Fibroblast of mammary gland (primary cell): ENCODE data around the gene CLMN.

Experiments
- DNase-seq: peaks from one replicate; pipeline ENCODE4 v3.0.0-alpha.2; 2010; ENCODE audit warnings: low read depth
- H3K4me3 ChIP-seq: 2 replicates; pipeline ENCODE4 v1.5.1; 2011; ENCODE audit warnings: low read depth, mild to moderate bottlenecking, low read length, moderate library complexity; ENCODE audit not compliant: control insufficient read depth
- CTCF ChIP-seq: conservative IDR thresholded peaks from 2 replicates; pipeline ENCODE4 v1.5.1; 2011; ENCODE audit warnings: low read depth, low read length, inconsistent platforms; ENCODE audit not compliant: control insufficient read depth, insufficient read depth

The CLMN gene

DNA sequence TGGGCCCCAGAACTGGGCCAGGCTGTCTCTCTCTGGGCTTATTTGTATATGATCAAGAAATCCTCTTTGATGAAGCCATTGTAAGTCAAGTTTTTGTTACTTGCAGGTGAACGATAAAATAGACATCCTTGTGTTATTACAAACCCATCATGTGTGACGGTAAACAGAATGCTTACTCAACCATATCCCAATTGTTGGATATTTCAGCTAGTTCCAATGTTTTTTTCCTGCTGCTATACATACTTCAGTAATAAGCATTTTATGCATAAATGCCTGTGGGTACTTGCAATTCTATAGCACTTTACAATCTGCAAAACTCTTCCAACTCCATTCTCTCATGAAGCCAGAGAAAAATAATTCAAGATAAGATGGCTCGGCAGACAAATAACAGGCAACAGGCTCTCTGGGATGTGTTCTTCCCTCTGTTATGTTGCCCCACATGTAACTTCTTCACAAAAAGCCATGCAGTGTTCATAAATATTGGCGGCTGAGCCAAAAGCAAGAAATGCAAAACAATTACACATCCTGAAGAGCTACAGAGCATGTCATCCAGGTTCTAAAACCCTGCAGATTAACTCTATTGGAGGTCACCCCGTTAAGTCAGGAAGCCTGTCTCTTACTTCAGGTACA is 69.5 kb downstream of the CLMN start:
- no peak for DNase-seq
- no peak for TF ChIP-seq CTCF
- H3K4me3 ChIP-seq: no peak overlapping the region

DNA sequence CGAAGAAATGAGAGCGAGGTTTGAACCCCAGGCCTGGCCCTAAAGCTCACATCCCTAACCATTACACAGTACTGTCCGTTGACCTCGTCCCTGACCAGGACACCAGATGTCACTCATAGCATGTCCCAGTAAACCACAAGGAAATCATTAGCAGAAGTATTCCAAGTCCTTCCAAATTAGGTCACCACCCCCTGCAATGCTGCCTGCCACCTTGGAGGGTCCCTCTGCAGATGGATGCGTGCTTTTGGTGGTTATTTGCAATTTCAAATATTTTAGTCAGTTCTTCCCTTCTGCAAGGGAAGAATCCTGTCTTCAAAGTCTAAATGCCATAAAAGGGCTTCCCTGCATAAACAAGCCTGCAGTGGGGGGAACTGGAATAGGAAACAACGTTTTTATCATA is 71.3 kb downstream of the CLMN start:
- no peak overlapping the region for H3K4me3 ChIP-seq
- no peak for TF ChIP-seq CTCF
- peak; percentile 71 for DNase-seq

GRCh38 chr14:95246870-95247269 is 72.8 kb downstream of the CLMN start:
- DNase-seq: no peak

DNA sequence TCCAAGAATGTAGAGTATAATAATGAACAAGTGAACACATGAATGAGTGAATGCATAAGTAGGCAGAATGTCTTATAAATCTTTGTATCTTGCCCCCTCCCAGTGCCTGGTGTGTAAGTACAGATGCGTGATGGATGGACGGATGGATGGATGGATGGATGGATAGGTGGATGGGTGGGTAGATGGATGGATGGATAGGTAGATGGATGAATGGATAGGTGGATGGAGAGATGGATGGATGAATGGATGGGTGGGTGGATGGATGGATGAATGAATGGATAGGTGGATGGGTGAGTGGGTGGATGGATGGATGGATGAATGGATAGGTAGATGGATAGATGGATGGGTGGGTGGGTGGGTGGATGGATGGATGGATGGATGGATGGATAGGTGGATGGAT is 74.4 kb downstream of the CLMN start:
- DNase-seq: no peak
- TF ChIP-seq CTCF: no peak
- H3K4me3 ChIP-seq: no peak overlapping the region

More at GRCh38 chr14:95246870-95247269, 72.8 kb downstream of the CLMN start:
- TF ChIP-seq CTCF: no peak
- H3K4me3 ChIP-seq: no peak overlapping the region

DNA sequence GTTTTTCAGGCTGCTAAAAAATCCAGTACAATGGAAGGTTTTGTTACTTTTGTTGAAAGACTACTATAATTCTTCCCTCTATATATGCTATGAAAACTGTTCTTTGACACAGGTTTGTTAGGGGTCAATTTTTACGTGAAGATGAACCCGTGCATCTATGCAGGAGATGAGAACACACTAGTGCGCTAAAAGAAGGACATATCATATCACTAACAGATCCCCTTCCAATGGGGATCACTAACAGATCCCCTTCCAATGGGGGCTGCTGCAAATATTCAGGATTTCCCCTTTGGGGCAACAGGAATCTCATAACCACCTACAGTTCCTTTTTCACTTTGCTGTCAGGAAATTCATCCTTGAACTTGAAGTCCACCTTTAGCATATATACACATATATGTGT is 75.1 kb downstream of the CLMN start:
- TF ChIP-seq CTCF: no peak

GRCh38 chr14:95242870-95243269 is 76.8 kb downstream of the CLMN start:
- H3K4me3 ChIP-seq: no peak overlapping the region
- no peak for DNase-seq
- no peak for TF ChIP-seq CTCF

More for the DNA sequence above, 75.1 kb downstream of the CLMN start:
- H3K4me3 ChIP-seq: no peak overlapping the region
- DNase-seq: no peak
